RKO (cell line): ENCODE results near the gene GPATCH8.
A peak's percentile ranks its signal among the peaks of the same experiment; 100 is the strongest.
"Not testable (repeated sequence)": the region's sequence is repeated elsewhere in the genome, so short reads cannot be mapped to it uniquely, and the experiment has no call there.

Source experiments
- DNase-seq: peaks from one replicate; pipeline ENCODE4 v3.0.0-alpha.2; 2016; ENCODE audit warnings: low spot score

Gene GPATCH8

GRCh38 chr17:44527102-44527501, 23.9 kb upstream of the GPATCH8 start:
- no peak for DNase-seq

GRCh38 chr17:44523672-44523972, 20.4 kb upstream of the GPATCH8 start:
- no peak for DNase-seq

GRCh38 chr17:44522883-44523671, 19.9 kb upstream of the GPATCH8 start:
- DNase-seq, result peak; percentile 38

GRCh38 chr17:44518032-44518431, 14.8 kb upstream of the GPATCH8 start:
- no peak for DNase-seq

DNA sequence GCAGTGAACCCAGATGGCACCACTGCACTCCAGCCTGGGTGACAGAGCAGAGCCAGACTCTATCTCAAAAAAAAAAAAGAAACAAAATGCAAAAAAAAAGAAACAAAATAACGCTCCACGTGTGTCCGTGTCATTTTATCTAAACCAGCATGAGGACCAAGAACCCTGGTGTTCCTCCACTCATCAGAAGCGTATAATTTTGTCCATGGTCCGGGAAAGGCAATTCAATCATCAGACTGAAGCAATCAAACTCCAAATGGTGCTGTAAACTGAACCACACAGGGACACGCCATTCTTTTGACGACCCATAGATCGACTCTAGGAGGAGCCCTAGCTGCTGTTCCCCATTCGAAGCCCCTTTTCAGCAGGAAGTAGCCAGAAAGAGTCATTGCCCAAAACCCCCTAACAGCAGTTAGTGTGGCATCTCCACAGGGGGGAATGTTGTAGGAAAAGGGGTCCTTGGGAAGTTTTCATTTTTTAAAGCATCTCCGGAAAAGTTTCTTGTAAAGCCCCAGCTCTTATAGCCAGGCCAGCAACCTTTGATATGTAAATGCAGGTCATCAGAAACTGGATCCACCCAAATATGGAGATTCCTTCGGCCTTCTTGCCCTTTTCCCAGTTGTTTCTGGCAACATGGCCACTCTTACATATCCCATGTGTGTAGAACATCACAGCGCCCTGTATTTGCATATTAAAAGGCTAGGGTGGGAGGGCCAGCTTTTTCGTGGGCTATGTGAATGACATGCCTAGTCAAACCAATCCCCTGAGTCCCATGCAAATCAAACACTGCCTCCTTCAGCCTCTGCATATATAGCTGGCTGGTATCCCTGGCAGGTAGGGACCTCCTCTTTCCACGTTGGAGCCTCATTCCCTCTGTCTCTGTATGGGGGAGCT, 8.3 kb upstream of the GPATCH8 start:
- peak; percentile 29 for DNase-seq

- DNase-seq, result not testable (repeated sequence)
Measured at GRCh38 chr17:44506939-44507604, 3.9 kb upstream of the GPATCH8 start.

DNA sequence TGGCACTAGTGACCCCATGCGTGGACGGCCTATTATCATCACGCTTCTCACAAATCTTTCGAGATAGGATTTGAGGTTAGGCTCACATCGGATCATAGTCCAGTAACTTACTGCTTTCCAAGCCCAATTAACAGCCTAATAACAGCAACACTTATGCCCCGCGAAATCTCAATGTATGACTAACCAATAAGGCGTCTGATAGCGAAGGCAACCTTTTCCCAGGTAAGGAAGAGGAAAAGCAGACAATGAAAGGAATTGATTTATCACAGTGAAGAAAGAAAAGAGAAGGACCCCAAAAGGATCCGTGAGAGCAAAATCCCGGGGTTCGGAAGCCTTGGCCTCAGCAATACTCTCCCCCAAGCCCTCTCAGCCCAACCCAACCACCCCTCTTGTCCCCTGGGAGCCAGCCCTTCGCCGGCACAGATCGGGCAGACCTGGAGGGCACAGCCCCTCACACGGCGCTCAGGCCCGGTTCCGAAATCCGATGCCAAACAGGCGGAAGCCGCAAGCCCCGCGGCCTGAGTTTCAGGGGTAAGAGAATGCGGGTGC, 534 bp downstream of the GPATCH8 start:
- peak; percentile 48 for DNase-seq

GRCh38 chr17:44501866-44502375, 1.3 kb downstream of the GPATCH8 start:
- peak; percentile 66 for DNase-seq

DNA sequence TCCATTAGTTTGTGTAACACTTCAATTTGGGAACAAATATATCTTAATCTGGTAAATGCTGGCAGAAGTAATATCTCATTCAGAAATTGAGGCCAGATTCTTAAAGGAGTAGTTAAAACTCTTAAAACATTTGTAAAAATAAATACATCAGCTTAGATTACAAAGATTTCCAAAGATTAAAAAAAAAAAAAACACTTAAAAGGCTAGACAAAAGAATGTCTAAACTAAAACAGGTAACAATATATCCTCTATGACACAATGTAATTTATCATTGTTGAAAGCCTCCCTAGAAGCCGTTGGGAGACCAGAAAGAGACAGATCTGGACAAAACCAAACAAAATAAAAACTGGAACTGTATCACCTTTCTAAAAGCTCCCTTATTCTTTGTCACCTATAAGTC, 3.5 kb downstream of the GPATCH8 start:
- no peak for DNase-seq

DNA sequence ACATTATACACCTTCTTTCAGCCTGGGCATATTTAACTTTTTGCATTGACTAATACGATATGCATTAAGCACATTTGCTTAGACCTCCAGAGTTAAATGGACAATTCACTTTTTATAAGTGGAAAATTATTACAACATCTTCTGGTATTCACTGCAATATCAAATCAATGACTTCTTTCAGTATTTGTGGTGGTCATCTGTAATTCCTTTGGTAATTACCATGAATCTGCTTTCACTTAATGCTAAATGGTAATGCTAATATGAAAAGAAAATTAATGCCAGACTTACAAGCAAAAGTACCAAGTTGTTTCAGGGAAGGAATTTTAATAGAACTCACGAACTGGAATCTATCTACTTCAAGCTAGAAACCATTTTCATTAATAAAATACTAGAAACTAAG, 6.4 kb downstream of the GPATCH8 start:
- no peak for DNase-seq

- no peak for DNase-seq
Measured at GRCh38 chr17:44493339-44493738, 9.9 kb downstream of the GPATCH8 start.

DNA sequence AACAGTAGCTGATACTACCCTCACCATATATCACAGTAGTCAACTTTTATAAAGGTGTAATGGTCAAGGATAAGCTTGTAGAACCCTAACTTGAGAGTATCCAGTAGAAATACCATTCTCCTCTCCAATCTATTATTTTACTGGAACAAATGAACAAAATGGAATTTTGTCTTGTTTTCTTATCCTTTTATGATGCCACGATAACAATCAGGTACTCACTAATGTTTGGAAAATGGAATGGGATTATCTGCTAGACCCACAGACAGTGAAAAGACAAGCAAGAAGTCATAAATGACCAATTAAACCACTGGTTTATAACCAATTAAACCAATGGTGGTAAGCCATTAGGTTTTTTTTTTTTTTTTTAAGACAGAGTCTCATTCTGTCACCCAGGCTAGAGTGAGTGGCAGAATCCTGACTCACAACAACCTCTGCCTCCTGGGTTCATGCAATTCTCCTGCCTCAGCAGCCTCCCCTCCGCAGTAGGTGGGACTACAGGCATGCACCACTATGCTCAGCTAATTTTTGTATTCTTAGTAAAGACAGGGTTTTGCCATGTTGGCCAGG, 10.4 kb downstream of the GPATCH8 start:
- no peak for DNase-seq

DNA sequence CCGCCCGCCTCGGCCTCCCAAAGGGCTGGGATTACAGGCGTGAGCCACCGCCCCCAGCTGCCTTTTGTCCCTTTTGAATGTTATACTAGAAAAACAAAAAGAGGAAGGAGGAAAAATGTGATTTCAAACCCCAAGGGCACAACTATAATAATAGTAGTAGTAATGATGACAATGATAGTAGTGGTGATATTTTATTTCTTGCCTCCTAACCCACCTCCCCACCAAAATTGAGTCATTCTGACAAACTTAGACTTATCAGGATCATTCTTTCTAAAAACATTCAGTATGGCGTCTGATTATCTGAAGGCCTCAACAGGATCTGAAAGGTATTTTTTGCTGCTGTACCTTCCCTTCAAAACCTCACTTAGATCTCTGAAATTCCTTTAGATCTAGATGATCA, 13.6 kb downstream of the GPATCH8 start:
- DNase-seq, result no peak

DNA sequence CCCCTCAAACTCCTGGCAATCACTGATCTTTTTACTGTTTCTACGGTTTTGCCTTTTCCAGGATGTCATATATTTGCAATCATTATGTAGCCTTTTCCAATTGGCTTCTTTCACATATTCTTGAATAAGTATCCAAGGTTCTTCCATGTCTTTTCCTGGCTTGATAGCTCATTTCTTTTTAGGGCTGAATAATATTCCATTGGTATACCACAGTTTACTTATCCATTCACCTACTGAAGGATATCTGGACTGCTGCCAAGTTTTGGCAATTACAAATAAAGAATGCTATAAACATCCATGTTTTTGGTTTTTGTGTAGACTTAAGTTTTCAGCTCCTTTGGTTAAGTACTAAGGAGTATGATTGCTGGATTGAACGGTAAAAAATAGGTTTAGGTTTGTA, 16.0 kb downstream of the GPATCH8 start:
- no peak for DNase-seq

DNA sequence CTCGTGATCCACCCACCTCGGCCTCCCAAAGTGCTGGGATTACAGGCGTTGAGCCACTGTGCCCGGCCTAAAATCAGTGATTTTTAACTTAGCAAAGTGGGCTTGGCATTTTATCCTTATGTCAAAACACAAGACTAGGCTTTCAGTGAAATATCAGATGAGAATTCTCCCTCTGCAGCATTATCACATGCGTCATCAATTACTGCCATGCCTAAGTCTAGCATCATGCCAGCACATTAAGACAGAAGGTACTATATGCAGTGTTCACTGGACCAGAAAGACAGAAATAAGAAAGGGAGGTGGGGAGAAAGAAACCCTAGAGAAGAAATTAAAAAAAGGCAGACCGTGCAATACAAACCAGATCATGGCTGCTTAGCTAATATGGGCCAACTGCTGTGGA, 29.8 kb downstream of the GPATCH8 start:
- DNase-seq, result no peak

GRCh38 chr17:44469676-44470075, 33.5 kb downstream of the GPATCH8 start:
- no peak for DNase-seq

DNA sequence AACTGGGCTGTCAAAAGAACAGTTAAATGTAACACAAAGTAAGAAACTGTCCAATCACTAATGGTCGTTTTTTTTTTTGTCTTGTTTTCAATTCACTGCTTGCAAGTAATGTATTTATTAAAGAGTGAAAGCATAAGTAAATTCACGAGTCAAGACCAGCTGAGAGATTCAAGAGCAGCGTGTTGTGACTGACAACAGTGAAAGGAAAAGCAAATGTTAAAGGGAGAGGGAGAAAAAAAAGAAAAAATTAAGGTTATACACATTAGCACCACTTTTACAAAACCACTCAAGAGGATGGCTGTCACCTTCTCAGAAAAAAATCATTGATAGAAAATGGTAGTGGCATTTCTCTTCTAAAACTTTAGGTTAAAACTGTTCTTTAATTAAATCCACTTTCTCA, 36.1 kb downstream of the GPATCH8 start:
- no peak for DNase-seq

GRCh38 chr17:44466339-44466738, 36.9 kb downstream of the GPATCH8 start:
- DNase-seq, result no peak

DNA sequence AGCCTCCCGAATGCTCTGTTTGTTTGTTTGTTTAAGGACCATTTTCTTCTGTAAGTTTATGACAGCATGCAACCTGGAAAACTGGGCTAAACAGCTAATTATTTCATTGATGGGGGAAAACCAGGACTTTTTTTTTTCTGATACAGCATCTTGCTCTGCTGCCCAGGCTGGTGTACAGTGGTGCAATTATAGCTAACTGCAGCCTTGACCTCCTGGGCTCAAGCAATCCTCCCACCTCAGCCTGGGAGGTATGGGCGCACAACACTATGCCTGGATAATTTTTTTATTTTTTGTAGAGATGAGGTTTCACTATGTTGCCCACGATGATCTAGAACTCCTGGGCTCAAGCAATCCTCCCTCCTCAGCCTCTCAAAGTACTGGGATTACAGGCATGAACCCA, 37.3 kb downstream of the GPATCH8 start:
- no peak for DNase-seq

DNA sequence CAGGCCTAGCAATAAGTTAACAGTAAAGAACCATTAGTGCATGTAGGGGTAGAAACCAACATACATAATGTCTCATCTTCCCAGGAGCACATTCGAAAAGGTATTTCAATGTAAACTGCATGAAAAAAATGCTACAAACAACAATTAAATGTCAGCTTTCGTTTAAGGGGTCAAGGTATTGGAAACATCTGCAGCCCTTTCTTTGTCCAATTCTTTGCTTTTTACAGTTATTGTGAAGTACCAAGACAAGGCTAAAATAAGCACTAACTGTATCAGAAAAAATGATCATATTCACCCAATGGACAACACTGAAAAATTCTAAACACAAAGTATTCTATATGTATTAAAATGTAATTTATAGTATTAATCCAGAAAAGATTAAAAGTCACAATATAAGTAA, 37.9 kb downstream of the GPATCH8 start:
- no peak for DNase-seq

DNA sequence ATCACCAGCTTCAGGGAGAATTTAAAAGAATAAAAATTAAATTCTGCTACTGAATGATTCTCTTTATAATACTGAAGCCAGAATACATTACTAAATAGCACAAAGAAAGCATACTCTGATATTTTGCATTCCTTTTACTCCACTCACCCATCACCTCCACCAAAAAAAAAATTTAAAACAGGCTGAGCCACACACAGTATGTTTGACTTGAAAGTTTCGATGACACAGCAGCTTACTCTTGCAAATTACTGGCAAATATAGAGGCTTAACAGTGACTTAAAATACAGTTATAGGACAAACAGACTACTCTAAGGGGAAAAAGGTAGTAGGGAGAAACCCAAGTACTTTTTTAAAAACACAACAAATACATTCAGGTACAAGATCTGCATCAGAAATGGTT, 39.2 kb downstream of the GPATCH8 start:
- DNase-seq, result no peak

GRCh38 chr17:44451832-44452231, 51.4 kb downstream of the GPATCH8 start:
- DNase-seq, result no peak
